ENCODE data around the gene TPT1. TPM values are rescaled to one million over a fixed set of nuclear protein-coding genes. Genes with fewer than 3 reads are reported as not detected.

The TPT1 gene
- total and polyA plus RNA-seq, 2 of the 13 experiments (the other 11 are each of a cell fraction or from before 2014, with no cell fraction given) = 2,953 to 3,594 TPM

DNA sequence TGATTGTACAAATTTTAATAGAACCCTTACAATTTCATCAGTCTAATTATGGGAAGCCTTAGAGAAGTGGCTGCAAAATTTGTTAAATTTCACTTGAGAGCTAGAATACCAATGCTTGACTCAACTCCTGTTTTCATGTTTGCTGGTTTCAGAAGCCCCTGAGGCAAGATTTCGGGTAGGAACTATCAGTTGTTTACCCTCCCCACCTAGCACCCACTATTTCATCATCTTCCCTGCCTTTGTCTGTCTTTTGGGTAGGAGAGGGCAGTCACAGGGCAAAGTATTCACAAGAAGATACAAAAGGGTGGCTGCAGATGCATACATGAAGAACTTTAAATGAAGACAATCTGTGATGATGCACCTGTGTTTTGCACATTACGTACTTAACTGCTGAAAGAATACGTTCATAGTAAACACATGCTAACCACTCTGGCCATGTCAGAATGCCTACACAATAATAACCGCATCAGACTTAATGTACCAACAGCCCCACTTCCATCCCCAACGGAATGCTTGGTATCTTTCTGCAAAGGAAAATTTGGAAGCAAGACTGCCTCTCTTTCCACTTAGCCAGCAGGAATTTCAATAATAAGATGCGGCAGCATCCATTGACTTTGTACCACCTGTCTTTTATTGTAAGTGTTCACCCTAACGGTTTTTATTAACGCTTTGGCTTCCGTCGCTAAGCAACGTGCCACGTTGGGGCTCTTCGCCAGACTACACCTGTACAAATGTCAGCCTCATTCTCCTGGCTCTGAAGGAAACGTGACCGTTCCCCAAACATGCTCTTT, 30.4 kb downstream of the TPT1 start:
- H3K36me3 ChIP-seq (replicated peaks in 1 of 2; ENCODE audit: control insufficient read depth in 1 of 2, insufficient read depth in 2 of 2, low read length in 2 of 2) = no peaks in the 10 kb centered on the region
- no peaks in the 10 kb centered on the region; a peak in 2 of 5 replicates for H3K27me3 ChIP-seq (ENCODE audit: control insufficient read depth in 1 of 2, insufficient read depth in 2 of 2, low read length in 2 of 2)
- no peak overlapping the region for H2AFZ ChIP-seq (ENCODE audit: low read length)
- ChIA-PET POLR2A (interaction anchor here (0.8 kb wide), 1 partner anchor 31 kb away, joined by 5 read pairs; no protein-coding TSS in a partner anchor), CTCF (ENCODE audit: low intra/inter-chr PET ratio, low total read pairs) (interaction anchor here (3.5 kb wide), 1 partner anchor 263 kb away, joined by 39 read pairs; no protein-coding TSS in a partner anchor)
- no peaks in the 10 kb centered on the region for H3K79me2 ChIP-seq (ENCODE audit: insufficient read depth, low read length)
- H3K4me1 ChIP-seq (ENCODE audit: insufficient read depth, low read length) = peaks cover 15% of the 10 kb centered on the region
- BruUV-seq (replicated peaks) = no TSS peak
- H3K9me3 ChIP-seq (ENCODE audit: low read length) = no peaks in the 10 kb centered on the region
- 19% methylated on average over 15 of the region's 15 CpGs for WGBS (ENCODE audit: low lambda C conversion rate)
- peak overlapping the region; percentile 79 for H3K4me2 ChIP-seq (ENCODE audit: low read depth, low read length)
- ATAC-seq (peak; percentile 20), DNase-seq (ENCODE audit: low spot score) (no peak), FAIRE-seq (no peak)
- TF ChIP-seq ZNF652 (CRISPR knock-in tag; IDR thresholded peaks at IDR 0.05; ENCODE audit: borderline replicate concordance, low read depth) (0 out of 2 replicates have a peak, but pooled peaks have one; percentile 36), ZNF383 (CRISPR knock-in tag; IDR thresholded peaks at IDR 0.05; ENCODE audit: borderline replicate concordance) (no peak), CEBPB (IDR thresholded peaks at IDR 0.05; ENCODE audit: borderline replicate concordance, low read depth, low read length) (0 out of 2 replicates have a peak, but pooled peaks have one; percentile 15)
- TF ChIP-seq, protein P1, sequence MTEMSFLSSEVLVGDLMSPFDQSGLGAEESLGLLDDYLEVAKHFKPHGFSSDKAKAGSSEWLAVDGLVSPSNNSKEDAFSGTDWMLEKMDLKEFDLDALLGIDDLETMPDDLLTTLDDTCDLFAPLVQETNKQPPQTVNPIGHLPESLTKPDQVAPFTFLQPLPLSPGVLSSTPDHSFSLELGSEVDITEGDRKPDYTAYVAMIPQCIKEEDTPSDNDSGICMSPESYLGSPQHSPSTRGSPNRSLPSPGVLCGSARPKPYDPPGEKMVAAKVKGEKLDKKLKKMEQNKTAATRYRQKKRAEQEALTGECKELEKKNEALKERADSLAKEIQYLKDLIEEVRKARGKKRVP (CRISPR knock-in tag; IDR thresholded peaks at IDR 0.05) = peak in 1 of 2 experiments; percentile 43; a peak in 1 of 4 replicates
- H3K4me3 ChIP-seq (replicated peaks in 1 of 3; ENCODE audit: insufficient read depth in 1 of 3, low read depth in 2 of 3, low read length in 3 of 3) = peak overlapping the region in 1 of 3 experiments; percentile 58; a peak in 2 of 6 replicates
- H4K20me1 ChIP-seq (ENCODE audit: insufficient read depth, low read length) = no peaks in the 10 kb centered on the region
- no peak overlapping the region for H3K9ac ChIP-seq (ENCODE audit: insufficient read depth, low read depth, low read length)
- in situ Hi-C loops (cut with HindIII; ENCODE audit: extremely low pct_ligation_motif_present, low pct_unique_long_range_greater_than_20kb) = loop anchor here (5.0 kb wide), 1 partner anchor 263 kb away; no protein-coding TSS in a partner anchor
- intact Hi-C loops (cut with micrococcal nuclease; ENCODE audit: unreplicated experiment) = no loop called here
- no peak overlapping the region for H3K27ac ChIP-seq (ENCODE audit: extremely low read length, insufficient read depth, low read length)

DNA sequence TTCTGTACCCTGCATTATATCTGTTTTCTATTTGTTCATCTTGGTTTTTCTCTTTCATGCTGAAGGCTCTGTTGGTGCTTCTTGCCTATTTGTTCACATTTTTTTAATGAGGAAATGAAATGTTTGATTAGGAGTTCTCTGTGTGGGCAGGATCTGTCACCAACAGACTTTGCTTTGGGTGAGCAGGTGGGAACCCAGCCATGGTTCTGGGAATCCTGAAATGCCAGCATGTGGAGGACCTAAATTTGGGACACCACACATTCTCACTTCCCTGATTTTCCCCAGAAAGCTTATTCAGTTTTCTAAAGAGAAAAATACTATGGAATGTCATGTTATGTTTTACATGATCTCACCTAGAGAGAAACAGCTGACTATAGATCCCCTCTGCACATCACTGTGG, 34.0 kb downstream of the TPT1 start:
- ChIA-PET CTCF (ENCODE audit: low intra/inter-chr PET ratio, low total read pairs) (no interaction called here), POLR2A (no interaction called here)
- BruUV-seq (replicated peaks) = no TSS peak
- Histone ChIP-seq H3K9me3 (ENCODE audit: low read length) (no peaks in the 10 kb centered on the region), H3K4me2 (ENCODE audit: low read depth, low read length) (no peak overlapping the region), H3K79me2 (ENCODE audit: insufficient read depth, low read length) (no peaks in the 10 kb centered on the region), H3K27me3 (ENCODE audit: control insufficient read depth in 1 of 2, insufficient read depth in 2 of 2, low read length in 2 of 2) (no peaks in the 10 kb centered on the region; a peak in 2 of 5 replicates), H2AFZ (ENCODE audit: low read length) (no peak overlapping the region), H3K9ac (ENCODE audit: insufficient read depth, low read depth, low read length) (no peak overlapping the region), H3K4me3 (replicated peaks in 1 of 3; ENCODE audit: insufficient read depth in 1 of 3, low read depth in 2 of 3, low read length in 3 of 3) (no peak overlapping the region), H3K36me3 (replicated peaks in 1 of 2; ENCODE audit: control insufficient read depth in 1 of 2, insufficient read depth in 2 of 2, low read length in 2 of 2) (no peaks in the 10 kb centered on the region), H3K27ac (ENCODE audit: extremely low read length, insufficient read depth, low read length) (no peak overlapping the region), H3K4me1 (ENCODE audit: insufficient read depth, low read length) (peaks cover 9% of the 10 kb centered on the region), H4K20me1 (ENCODE audit: insufficient read depth, low read length) (no peaks in the 10 kb centered on the region)
- in situ Hi-C loops (cut with HindIII; ENCODE audit: extremely low pct_ligation_motif_present, low pct_unique_long_range_greater_than_20kb) = no loop called here
- intact Hi-C loops (cut with micrococcal nuclease; ENCODE audit: unreplicated experiment) = no loop called here
- DNase-seq (ENCODE audit: low spot score) (no peak), ATAC-seq (no peak), FAIRE-seq (no peak)
- TF ChIP-seq REL (CRISPR knock-in tag; conservative IDR thresholded peaks at IDR 0.05) (no peak), ELF3 (CRISPR knock-in tag; IDR thresholded peaks at IDR 0.05) (no peak), ZNF383 (CRISPR knock-in tag; IDR thresholded peaks at IDR 0.05; ENCODE audit: borderline replicate concordance) (no peak), PHF21A (CRISPR knock-in tag; IDR thresholded peaks at IDR 0.05) (no peak), ZNF556 (CRISPR knock-in tag; IDR thresholded peaks at IDR 0.05; ENCODE audit: borderline replicate concordance) (no peak)
- TF ChIP-seq, protein P2, sequence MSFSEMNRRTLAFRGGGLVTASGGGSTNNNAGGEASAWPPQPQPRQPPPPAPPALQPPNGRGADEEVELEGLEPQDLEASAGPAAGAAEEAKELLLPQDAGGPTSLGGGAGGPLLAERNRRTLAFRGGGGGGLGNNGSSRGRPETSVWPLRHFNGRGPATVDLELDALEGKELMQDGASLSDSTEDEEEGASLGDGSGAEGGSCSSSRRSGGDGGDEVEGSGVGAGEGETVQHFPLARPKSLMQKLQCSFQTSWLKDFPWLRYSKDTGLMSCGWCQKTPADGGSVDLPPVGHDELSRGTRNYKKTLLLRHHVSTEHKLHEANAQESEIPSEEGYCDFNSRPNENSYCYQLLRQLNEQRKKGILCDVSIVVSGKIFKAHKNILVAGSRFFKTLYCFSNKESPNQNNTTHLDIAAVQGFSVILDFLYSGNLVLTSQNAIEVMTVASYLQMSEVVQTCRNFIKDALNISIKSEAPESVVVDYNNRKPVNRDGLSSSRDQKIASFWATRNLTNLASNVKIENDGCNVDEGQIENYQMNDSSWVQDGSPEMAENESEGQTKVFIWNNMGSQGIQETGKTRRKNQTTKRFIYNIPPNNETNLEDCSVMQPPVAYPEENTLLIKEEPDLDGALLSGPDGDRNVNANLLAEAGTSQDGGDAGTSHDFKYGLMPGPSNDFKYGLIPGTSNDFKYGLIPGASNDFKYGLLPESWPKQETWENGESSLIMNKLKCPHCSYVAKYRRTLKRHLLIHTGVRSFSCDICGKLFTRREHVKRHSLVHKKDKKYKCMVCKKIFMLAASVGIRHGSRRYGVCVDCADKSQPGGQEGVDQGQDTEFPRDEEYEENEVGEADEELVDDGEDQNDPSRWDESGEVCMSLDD (CRISPR knock-in tag; IDR thresholded peaks at IDR 0.05; ENCODE audit: borderline replicate concordance) = no peak
- TF ChIP-seq, protein P3, sequence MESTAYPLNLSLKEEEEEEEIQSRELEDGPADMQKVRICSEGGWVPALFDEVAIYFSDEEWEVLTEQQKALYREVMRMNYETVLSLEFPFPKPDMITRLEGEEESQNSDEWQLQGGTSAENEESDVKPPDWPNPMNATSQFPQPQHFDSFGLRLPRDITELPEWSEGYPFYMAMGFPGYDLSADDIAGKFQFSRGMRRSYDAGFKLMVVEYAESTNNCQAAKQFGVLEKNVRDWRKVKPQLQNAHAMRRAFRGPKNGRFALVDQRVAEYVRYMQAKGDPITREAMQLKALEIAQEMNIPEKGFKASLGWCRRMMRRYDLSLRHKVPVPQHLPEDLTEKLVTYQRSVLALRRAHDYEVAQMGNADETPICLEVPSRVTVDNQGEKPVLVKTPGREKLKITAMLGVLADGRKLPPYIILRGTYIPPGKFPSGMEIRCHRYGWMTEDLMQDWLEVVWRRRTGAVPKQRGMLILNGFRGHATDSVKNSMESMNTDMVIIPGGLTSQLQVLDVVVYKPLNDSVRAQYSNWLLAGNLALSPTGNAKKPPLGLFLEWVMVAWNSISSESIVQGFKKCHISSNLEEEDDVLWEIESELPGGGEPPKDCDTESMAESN (CRISPR knock-in tag; conservative IDR thresholded peaks at IDR 0.05) = no peak

All from HepG2 (cell line).